GM23248 (cell line): ENCODE measurements around the gene GBF1. TPM values are rescaled to one million over a fixed set of nuclear protein-coding genes. Genes with fewer than 3 reads are reported as not detected.
A peak's percentile ranks its signal among the peaks of the same experiment; 100 is the strongest.

Experiments
- DNase-seq: peaks from one replicate; pipeline ENCODE4 v3.0.0-alpha.2; 2015
- H2AFZ ChIP-seq: fragments of 200-600 bp; sonication (generic); 2 replicates; pipeline ENCODE4 v1.6.1; 2016; ENCODE audit warnings: antibody characterized with exemption
- H3F3A ChIP-seq: fragments of 200-600 bp; sonication (generic); 2 replicates; pipeline ENCODE4 v1.6.1; 2016; ENCODE audit warnings: mild to moderate bottlenecking, antibody characterized with exemption, mixed run types; ENCODE audit not compliant: insufficient read depth
- H3K27ac ChIP-seq: fragments of 200-600 bp; sonication (generic); 2 replicates; pipeline ENCODE4 v1.5.1; 2016; ENCODE audit warnings: mild to moderate bottlenecking
- H3K27me3 ChIP-seq: fragments of 200-600 bp; sonication (generic); replicated peaks from 2 replicates; pipeline ENCODE4 v1.6.1; 2016; ENCODE audit warnings: mild to moderate bottlenecking; ENCODE audit not compliant: insufficient read depth
- H3K36me3 ChIP-seq: fragments of 200-600 bp; sonication (generic); 2 replicates; pipeline ENCODE4 v1.6.1; 2016; ENCODE audit warnings: low read depth, mild to moderate bottlenecking
- H3K4me1 ChIP-seq: fragments of 200-600 bp; sonication (generic); 2 replicates; pipeline ENCODE4 v1.6.1; 2016; ENCODE audit warnings: mild to moderate bottlenecking; ENCODE audit not compliant: insufficient read depth
- H3K4me2 ChIP-seq: fragments of 200-600 bp; sonication (generic); one replicate; pipeline ENCODE4 v1.6.1; 2016; ENCODE audit warnings: mild to moderate bottlenecking; ENCODE audit not compliant: unreplicated experiment
- H3K4me3 ChIP-seq: fragments of 200-600 bp; sonication (generic); 2 replicates; pipeline ENCODE4 v1.5.1; 2016; ENCODE audit warnings: mild to moderate bottlenecking
- H3K79me2 ChIP-seq: fragments of 200-600 bp; sonication (generic); 2 replicates; pipeline ENCODE4 v1.6.1; 2016; ENCODE audit warnings: mild to moderate bottlenecking; ENCODE audit not compliant: insufficient read depth
- H3K9ac ChIP-seq: fragments of 200-600 bp; sonication (generic); 2 replicates; pipeline ENCODE4 v1.6.1; 2016; ENCODE audit warnings: mild to moderate bottlenecking
- H3K9me2 ChIP-seq: fragments of 200-600 bp; sonication (generic); 2 replicates; pipeline ENCODE4 v1.6.1; 2016; ENCODE audit warnings: mixed run types, mild to moderate bottlenecking, moderate library complexity; ENCODE audit not compliant: insufficient read depth
- H3K9me3 ChIP-seq: fragments of 200-600 bp; sonication (generic); one replicate; pipeline ENCODE4 v1.6.1; 2017; ENCODE audit warnings: low read depth
- H4K20me1 ChIP-seq: fragments of 200-600 bp; sonication (generic); 2 replicates; pipeline ENCODE4 v1.6.0; 2016; ENCODE audit not compliant: insufficient read depth
- EZH2 ChIP-seq: fragments of 200-600 bp; sonication (generic); IDR thresholded peaks from 2 replicates; pipeline ENCODE4 v1.6.1; 2018; ENCODE audit warnings: antibody characterized with exemption, mild to moderate bottlenecking; ENCODE audit not compliant: insufficient read depth, poor library complexity, severe bottlenecking
- EZH2phosphoT487 ChIP-seq: fragments of 200-600 bp; sonication (generic); IDR thresholded peaks from 2 replicates; pipeline ENCODE4 v1.6.1; 2018; ENCODE audit warnings: antibody characterized with exemption, moderate library complexity, mild to moderate bottlenecking, low read depth; ENCODE audit not compliant: insufficient read depth
- WGBS, 2 experiments: methylation state at CpG; one replicate each; pipeline ENCODE4 v1.1.6; 2015 to 2017; ENCODE audit warnings: low lambda C conversion rate in 2 of 2, low coverage in 1 of 2; ENCODE audit errors: missing lambda C conversion rate in 2 of 2; 5-methylcytosine and 5-hydroxymethylcytosine counted together
- in situ Hi-C: fragments of 300-500 bp; cut with MboI; formaldehyde crosslinking; loops from 2 replicates; pipeline ENCODE4 v1.15.0; 2020
- polyA plus RNA-seq: library from polyadenylated mRNA; unstranded; fragments of >200 nt; fragmentation: Nextera tagmentation; extraction: Ambion mirVana; gene quantifications from 2 replicates; pipeline ENCODE4 v1.2.1, GENCODE V29; 2016
- total RNA-seq: library from RNA; depleted of rRNA; stranded (reverse); fragments of >200 nt; shearing (Covaris generic); gene quantifications from 2 replicates; pipeline ENCODE4 v1.2.3, GENCODE V29; 2014

Gene GBF1
- total and polyA plus RNA-seq, 2 experiments from 2014 or later, result 29.8 to 43.9 TPM

GRCh38 chr10:102264371-102264770 is 19.0 kb downstream of the GBF1 start:
- TF ChIP-seq EZH2, result no peak
- no peak for TF ChIP-seq EZH2phosphoT487

GRCh38 chr10:102266670-102267069 is 21.3 kb downstream of the GBF1 start:
- Histone ChIP-seq H3F3A (peaks cover 61% of the 10 kb centered on the region), H3K4me2 (no peak overlapping the region), H3K4me1 (peaks cover 49% of the 10 kb centered on the region), H3K4me3 (no peak overlapping the region), H3K9me2 (no peaks in the 10 kb centered on the region), H3K79me2 (peaks cover 84% of the 10 kb centered on the region), H2AFZ (no peak overlapping the region), H4K20me1 (peaks cover 24% of the 10 kb centered on the region; the same call in 1 of the 2 replicates), H3K27me3 (no peaks in the 10 kb centered on the region), H3K27ac (no peak overlapping the region), H3K9ac (no peak overlapping the region), H3K9me3 (no peaks in the 10 kb centered on the region), H3K36me3 (no peaks in the 10 kb centered on the region)
- 98 to 99% methylated on average over 3 of the region's 3 CpGs for WGBS, 2 experiments
- no peak for DNase-seq
- in situ Hi-C loops, result no loop called here
- TF ChIP-seq EZH2phosphoT487 (no peak), EZH2 (no peak)

More at GRCh38 chr10:102264371-102264770, 19.0 kb downstream of the GBF1 start:
- Histone ChIP-seq H3K9me2 (no peaks in the 10 kb centered on the region), H3K36me3 (peaks cover 16% of the 10 kb centered on the region), H3K27ac (no peak overlapping the region), H3K4me2 (no peak overlapping the region), H2AFZ (no peak overlapping the region), H3K79me2 (peaks cover 85% of the 10 kb centered on the region), H3K4me3 (no peak overlapping the region), H3K9me3 (no peaks in the 10 kb centered on the region), H3K4me1 (peaks cover 52% of the 10 kb centered on the region), H3K9ac (no peak overlapping the region), H3K27me3 (no peaks in the 10 kb centered on the region), H3F3A (peaks cover 54% of the 10 kb centered on the region), H4K20me1 (peaks cover 25% of the 10 kb centered on the region; the same call in 1 of the 2 replicates)
- DNase-seq, result no peak
- 94 to 100% methylated on average over 4 of the region's 4 CpGs for WGBS, 2 experiments
- in situ Hi-C loops, result no loop called here

- in situ Hi-C loops, result no loop called here
- peak overlapping the region; percentile 59 for H3K4me2 ChIP-seq
- no peaks in the 10 kb centered on the region for H3K9me3 ChIP-seq
- TF ChIP-seq EZH2phosphoT487 (peak; percentile 80), EZH2 (no peak)
- peak overlapping the region; percentile 6; the same call in 1 of the 2 replicates for H3K4me3 ChIP-seq
- peaks cover 84% of the 10 kb centered on the region for H3K79me2 ChIP-seq
- H4K20me1 ChIP-seq, result peaks cover 28% of the 10 kb centered on the region; the same call in 1 of the 2 replicates
- no peaks in the 10 kb centered on the region for H3K27me3 ChIP-seq
- peak overlapping the region; percentile 35; the same call in 1 of the 2 replicates for H3K9ac ChIP-seq
- peak overlapping the region; percentile 73 for H3K27ac ChIP-seq
- peaks cover 40% of the 10 kb centered on the region for H3K4me1 ChIP-seq
- no peak overlapping the region for H2AFZ ChIP-seq
- DNase-seq, result peak; percentile 88
- peaks cover 62% of the 10 kb centered on the region for H3F3A ChIP-seq
- no peaks in the 10 kb centered on the region for H3K36me3 ChIP-seq
- no peaks in the 10 kb centered on the region for H3K9me2 ChIP-seq
Measured at GRCh38 chr10:102267748-102268147, 22.4 kb downstream of the GBF1 start.

GRCh38 chr10:102268375-102268888 is 23.1 kb downstream of the GBF1 start:
- peaks cover 84% of the 10 kb centered on the region for H3K79me2 ChIP-seq
- H3K9ac ChIP-seq, result peak overlapping the region; percentile 35; the same call in 1 of the 2 replicates
- peak; percentile 68 for DNase-seq
- no peaks in the 10 kb centered on the region for H3K36me3 ChIP-seq
- H2AFZ ChIP-seq, result no peak overlapping the region
- TF ChIP-seq EZH2phosphoT487 (no peak), EZH2 (no peak)
- no peaks in the 10 kb centered on the region for H3K27me3 ChIP-seq
- H3K4me3 ChIP-seq, result peak overlapping the region; percentile 6; the same call in 1 of the 2 replicates
- peak overlapping the region; percentile 73 for H3K27ac ChIP-seq
- H3K9me3 ChIP-seq, result no peaks in the 10 kb centered on the region
- peak overlapping the region; percentile 59 for H3K4me2 ChIP-seq
- no peaks in the 10 kb centered on the region for H3K9me2 ChIP-seq
- H4K20me1 ChIP-seq, result peaks cover 32% of the 10 kb centered on the region; the same call in 1 of the 2 replicates
- in situ Hi-C loops, result no loop called here
- H3K4me1 ChIP-seq, result peaks cover 36% of the 10 kb centered on the region
- H3F3A ChIP-seq, result peaks cover 60% of the 10 kb centered on the region
